NT2/D1 (cell line): ENCODE data around the gene DUSP14.

Source experiments
- DNase-seq: peaks from one replicate; pipeline ENCODE4 v3.0.0-alpha.2; 2011; ENCODE audit warnings: low read depth, low spot score
- H3K27me3 ChIP-seq: 2 replicates; pipeline ENCODE4 v1.6.0; 2011; ENCODE audit warnings: mild to moderate bottlenecking; ENCODE audit not compliant: insufficient read length, insufficient read depth
- H3K36me3 ChIP-seq: 2 replicates; pipeline ENCODE4 v1.6.1; 2011; ENCODE audit warnings: mild to moderate bottlenecking, low read length, mixed read lengths; ENCODE audit not compliant: insufficient read depth, insufficient read length
- H3K4me1 ChIP-seq: 2 replicates; pipeline ENCODE4 v1.5.1; 2011; ENCODE audit not compliant: insufficient read depth, insufficient read length
- H3K4me3 ChIP-seq: 2 replicates; pipeline ENCODE4 v1.5.1; 2011; ENCODE audit warnings: low read depth; ENCODE audit not compliant: insufficient read length
- H3K9ac ChIP-seq: 2 replicates; pipeline ENCODE4 v1.6.0; 2011; ENCODE audit warnings: low read depth; ENCODE audit not compliant: insufficient read length
- H3K9me3 ChIP-seq: 2 replicates; pipeline ENCODE4 v1.5.1; 2011; ENCODE audit warnings: mild to moderate bottlenecking, low read length; ENCODE audit not compliant: insufficient read depth
- SUZ12 ChIP-seq: IDR thresholded peaks from 2 replicates; pipeline ENCODE4 v1.6.1; 2011; ENCODE audit not compliant: insufficient read length, insufficient read depth; ENCODE audit errors: extremely low read depth
- YY1 ChIP-seq: IDR thresholded peaks from 2 replicates; pipeline ENCODE4 v1.6.1; 2011; ENCODE audit not compliant: insufficient read length, insufficient read depth
- ZNF274 ChIP-seq: IDR thresholded peaks from 2 replicates; pipeline ENCODE4 v1.6.1; 2011; ENCODE audit warnings: mild to moderate bottlenecking, low read depth, low read length

Gene DUSP14

DNA sequence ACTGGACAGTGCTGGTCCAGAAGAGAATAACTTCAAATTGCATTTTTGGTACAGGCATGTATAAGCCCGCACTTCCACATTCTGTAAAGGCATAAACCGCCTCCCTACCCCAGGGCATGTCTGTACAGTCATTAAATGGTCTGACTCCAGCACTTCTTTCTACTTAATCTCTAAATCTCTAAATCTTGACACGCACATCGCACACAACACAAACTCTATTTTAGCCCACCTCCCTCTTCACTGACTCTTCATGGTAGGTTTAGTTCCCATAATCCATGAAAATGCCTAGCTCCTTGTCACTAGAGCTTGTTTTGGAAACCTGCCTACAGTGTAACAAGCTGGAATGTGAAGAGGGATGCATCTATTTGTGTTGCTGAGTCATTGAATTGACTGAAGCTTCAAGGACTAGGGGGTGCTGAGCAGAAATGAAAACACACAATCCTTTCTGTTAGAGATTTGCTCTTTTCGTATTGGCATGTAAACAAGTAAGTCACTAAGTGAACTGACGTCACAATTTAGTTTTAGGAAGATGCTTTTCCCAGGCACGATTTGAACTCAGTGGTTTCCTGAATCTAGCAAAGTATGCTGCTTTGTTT, 1.6 kb upstream of the DUSP14 start:
- TF ChIP-seq SUZ12 (no peak), ZNF274 (no peak), YY1 (no peak)
- DNase-seq, result no peak
- Histone ChIP-seq H3K36me3 (no peaks in the 10 kb centered on the region), H3K4me1 (no peaks in the 10 kb centered on the region), H3K9ac (peak overlapping the region; percentile 88), H3K4me3 (peak overlapping the region; percentile 67), H3K27me3 (no peaks in the 10 kb centered on the region), H3K9me3 (no peaks in the 10 kb centered on the region)

DNA sequence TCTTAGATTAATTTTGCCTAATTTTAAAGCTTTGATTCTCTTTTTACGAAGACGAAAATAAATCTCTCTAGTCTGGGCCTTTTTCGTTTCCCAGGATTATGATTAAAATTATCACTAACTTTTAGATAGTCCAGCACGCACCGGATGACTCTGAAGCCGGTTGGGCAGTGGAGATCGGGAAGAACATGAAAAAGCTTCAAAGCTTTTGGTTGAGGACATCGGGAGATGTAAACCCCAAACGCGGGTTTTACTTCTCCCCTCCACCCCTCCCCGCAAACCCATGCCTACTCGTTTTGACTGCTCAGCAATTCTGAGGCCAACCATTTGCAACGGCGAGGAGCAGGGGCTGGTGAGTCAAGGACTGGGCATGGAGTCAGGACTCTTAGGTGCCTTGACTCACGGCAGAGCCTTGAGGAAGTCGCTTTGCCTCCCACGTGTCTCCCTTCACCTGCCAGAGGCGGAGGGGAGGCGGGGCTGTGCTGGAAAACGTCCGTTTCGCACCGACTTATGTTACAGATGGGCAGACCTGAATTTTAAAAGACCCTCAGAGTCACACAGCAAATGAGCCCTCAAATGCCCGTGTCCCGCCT, 989 bp upstream of the DUSP14 start:
- Histone ChIP-seq H3K9me3 (no peaks in the 10 kb centered on the region), H3K9ac (peak overlapping the region; percentile 88), H3K4me3 (peak overlapping the region; percentile 67), H3K4me1 (no peaks in the 10 kb centered on the region), H3K36me3 (no peaks in the 10 kb centered on the region), H3K27me3 (no peaks in the 10 kb centered on the region)
- no peak for TF ChIP-seq YY1
- TF ChIP-seq ZNF274, result no peak
- TF ChIP-seq SUZ12, result no peak
- no peak for DNase-seq

DNA sequence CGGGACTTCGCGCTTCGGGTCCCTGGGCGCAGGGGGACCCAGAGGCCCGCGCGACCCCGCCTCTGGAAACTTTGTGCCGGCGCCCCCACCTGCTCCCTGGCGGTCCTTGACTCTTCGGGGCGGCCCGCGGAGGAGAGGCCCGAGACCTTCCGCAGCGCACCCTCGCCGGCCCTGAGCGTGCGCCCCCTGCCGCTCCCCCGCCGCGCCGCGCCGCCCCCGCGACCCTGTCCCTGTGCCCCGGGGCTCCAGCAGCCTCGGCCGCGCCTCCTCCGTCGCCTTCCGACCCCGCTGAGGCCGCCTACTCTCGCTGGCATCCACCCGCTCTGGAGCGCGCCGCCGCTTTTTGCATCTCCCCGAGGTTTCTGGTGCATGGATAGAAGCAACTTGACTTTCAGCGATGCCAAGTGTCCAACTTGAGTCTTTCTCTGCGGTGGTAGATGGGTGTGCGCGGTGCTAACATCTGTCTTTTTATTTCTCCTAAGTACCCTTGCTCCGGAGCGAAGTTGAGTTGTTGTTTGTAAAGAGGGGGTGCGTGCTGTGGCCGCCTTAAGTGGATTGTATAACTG, 414 bp downstream of the DUSP14 start:
- Histone ChIP-seq H3K9ac (peak overlapping the region; percentile 78), H3K27me3 (no peaks in the 10 kb centered on the region), H3K9me3 (no peaks in the 10 kb centered on the region), H3K36me3 (no peaks in the 10 kb centered on the region), H3K4me3 (peak overlapping the region; percentile 66), H3K4me1 (peaks cover 2% of the 10 kb centered on the region)
- DNase-seq, result no peak
- TF ChIP-seq SUZ12 (no peak), ZNF274 (no peak), YY1 (no peak)

DNA sequence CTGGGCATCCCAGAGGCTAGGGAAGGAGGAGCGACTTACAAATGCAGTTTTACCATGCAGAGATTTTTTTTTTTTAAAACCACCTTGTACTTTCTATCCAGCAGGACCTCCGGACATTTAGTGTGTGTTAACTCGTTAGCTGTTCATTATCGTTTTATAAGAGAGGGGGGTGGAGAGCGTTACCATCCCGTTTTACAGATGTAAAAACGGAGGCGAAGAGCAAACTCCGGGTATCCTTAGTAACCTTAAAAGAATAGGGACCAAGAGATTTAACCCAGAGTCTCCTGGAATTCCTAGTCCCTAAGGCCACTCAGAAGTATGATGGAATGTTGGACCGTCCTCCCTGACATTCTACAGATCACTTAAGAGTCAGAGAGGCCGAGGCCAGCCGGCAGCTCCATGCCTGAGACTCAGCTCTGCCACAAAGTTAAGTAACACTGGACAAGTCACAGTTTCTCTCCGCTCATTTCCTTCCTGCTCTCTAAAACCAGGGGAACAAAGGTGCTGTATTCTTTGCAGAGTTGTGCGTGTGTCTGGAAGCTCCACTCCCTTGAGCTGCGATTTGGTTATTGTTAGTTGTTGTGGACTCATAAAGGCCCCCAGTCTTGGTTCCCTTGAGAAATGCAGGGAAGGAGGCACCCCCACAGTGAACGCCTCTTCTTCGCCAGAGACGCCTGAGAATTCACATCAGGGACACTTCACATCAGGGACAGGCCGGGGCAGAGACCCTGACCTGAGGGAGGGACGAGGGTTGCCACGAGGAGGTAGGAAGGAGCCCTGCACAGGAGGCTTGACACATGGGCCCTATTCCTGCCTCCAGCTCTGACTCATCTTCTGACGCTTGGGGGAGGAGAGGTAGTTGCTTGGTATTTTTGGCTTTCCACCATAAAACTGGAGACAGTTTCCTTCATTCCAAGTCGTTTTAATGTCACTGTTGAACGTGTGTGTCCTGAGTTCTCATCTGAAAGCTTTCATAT, 1.2 kb downstream of the DUSP14 start:
- Histone ChIP-seq H3K27me3 (no peaks in the 10 kb centered on the region), H3K4me3 (peak overlapping the region; percentile 66), H3K9me3 (no peaks in the 10 kb centered on the region), H3K9ac (peak overlapping the region; percentile 3), H3K36me3 (no peaks in the 10 kb centered on the region), H3K4me1 (peaks cover 3% of the 10 kb centered on the region)
- no peak for TF ChIP-seq SUZ12
- no peak for TF ChIP-seq YY1
- no peak for TF ChIP-seq ZNF274
- DNase-seq, result no peak

DNA sequence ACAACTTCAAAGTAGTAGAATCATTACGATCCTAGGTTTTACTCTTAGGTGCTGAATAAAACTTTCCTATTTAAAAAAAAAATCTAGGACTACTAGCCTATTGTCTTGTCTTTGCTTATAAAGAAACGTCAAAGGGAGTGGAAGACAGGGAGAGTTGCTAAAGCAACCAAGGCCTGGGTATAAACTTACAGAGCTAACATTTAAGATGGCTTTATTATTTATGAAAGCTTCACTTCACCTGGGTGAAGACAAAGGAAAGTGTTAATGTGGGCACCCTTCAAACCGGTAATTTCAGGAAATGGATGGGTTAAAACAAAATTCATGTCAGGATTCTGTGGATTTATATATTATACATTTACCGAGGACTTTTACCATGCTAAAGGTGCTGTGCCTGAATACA, 2.5 kb downstream of the DUSP14 start:
- DNase-seq, result no peak
- Histone ChIP-seq H3K9me3 (no peaks in the 10 kb centered on the region), H3K36me3 (no peaks in the 10 kb centered on the region), H3K4me1 (peaks cover 3% of the 10 kb centered on the region), H3K27me3 (no peaks in the 10 kb centered on the region), H3K4me3 (no peak overlapping the region), H3K9ac (no peak overlapping the region)
- TF ChIP-seq ZNF274 (no peak), SUZ12 (no peak), YY1 (no peak)

DNA sequence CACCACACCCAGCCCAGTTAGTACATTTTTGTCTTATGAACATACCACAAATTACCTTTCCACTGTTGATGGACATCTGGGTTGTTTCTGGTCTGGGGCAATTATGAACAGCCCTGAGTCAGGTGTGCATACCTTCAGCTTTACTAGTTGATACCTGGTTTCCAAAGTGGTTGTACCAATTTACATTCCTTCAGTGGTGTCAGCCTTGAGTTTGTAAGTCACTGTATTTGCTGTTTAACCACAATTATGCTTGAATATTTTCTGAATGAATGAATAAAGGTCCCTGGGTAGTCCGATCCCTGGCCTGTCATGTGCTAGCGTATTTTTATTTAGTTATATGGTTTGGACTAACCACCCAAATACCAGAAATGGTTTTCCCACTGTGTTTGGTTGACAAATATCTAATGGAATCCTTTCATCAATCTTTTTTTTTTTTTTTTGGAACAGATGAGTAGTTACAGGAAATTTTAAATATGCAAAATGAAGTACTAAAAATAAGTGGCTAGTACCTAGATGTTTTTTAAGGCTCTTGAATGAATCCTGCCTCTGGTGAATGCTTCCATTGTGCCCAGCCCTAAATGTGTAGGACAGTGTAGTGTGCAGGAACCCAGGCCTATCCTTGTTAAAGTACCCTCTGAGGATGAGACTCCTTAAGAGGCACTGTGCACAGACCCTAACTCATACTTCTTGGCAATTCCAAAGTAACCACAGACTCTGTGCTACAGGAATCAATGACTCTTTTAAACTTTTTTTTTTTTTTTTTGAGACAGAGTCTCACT, 3.7 kb downstream of the DUSP14 start:
- no peak overlapping the region for H3K4me3 ChIP-seq
- no peak for TF ChIP-seq YY1
- TF ChIP-seq ZNF274, result no peak
- no peak for TF ChIP-seq SUZ12
- H3K27me3 ChIP-seq, result no peaks in the 10 kb centered on the region
- H3K9me3 ChIP-seq, result no peaks in the 10 kb centered on the region
- H3K36me3 ChIP-seq, result no peaks in the 10 kb centered on the region
- H3K9ac ChIP-seq, result no peak overlapping the region
- no peak for DNase-seq
- H3K4me1 ChIP-seq, result peaks cover 3% of the 10 kb centered on the region
